ENCODE results near the gene CLTCL1. TPM values are rescaled to one million over a fixed set of nuclear protein-coding genes. Genes with fewer than 3 reads are reported as not detected.

Gene CLTCL1
- total RNA-seq, 4 donors from 2014 or later, result 3.8 to 8.6 (median 5.6) TPM

DNA sequence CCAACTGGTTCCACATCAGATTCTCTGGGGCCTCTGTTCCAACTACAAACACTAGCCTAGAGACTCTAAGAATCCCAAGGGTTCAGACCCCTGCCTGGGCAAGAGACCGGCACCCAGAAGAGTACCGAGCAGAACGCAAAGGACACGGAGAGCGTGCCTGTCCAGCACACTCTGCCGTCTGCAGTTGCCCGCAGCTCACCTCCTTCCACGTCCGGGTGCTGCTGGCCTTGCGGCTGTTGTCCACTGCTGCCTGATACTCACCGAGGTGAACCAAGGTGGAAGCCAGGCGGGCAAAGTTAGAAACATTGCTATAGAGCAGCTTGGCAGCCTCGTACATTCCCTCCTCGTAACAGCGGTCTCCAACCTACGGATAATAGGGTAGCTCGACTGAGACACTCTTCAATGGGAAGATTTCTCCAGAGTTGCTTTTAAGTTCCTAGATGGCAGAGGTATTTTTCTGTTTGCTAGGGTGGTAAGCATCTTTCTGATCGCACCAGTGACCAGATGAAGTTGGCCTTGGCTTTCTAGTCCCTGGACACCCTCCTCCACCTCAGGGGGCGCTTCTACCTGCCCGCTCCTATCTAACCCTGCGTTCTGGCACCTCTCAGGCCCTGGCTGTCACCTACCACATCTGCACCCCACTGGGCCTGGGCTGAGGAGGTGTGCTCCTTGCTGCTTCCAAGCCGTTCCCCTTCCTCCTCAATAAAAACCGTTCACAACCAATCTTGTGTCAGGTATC lies 90.2 kb downstream of the CLTCL1 start:
- intact Hi-C loops (cut with DNase I; ENCODE audit: low total_unique reads) (no loop called here), in situ Hi-C loops (cut with MboI; ENCODE audit: low pct_ligation_motif_present in 1 of 4, low pct_unique_long_range_greater_than_20kb in 1 of 4, low sequenced_read_pairs in 3 of 4) (loop anchor here in 1 of 4 donors (25.0 kb wide), 1 partner anchor 436 kb away; no protein-coding TSS in a partner anchor)
- 94 to 98% methylated on average over 7 to 23 of the region's 23 CpGs for WGBS, 2 donors (ENCODE audit: low coverage in 1 of 2)
- Histone ChIP-seq H3K4me1 (no peaks in the 10 kb centered on the region), H3K36me3 (no peaks in the 10 kb centered on the region), H3K4me3 (no peak overlapping the region), H3K9me3 (no peaks in the 10 kb centered on the region), H3K27ac (no peak overlapping the region), H3K27me3 (no peaks in the 10 kb centered on the region)
- no peak for TF ChIP-seq POLR2A (IDR thresholded peaks at IDR 0.05)
- no peak for TF ChIP-seq POLR2AphosphoS5 (IDR thresholded peaks at IDR 0.05)
- no peak for TF ChIP-seq EP300 (IDR thresholded peaks at IDR 0.05; ENCODE audit: low read depth)
- TF ChIP-seq CTCF (IDR thresholded peaks at IDR 0.05), result no peak
- no peak for DNase-seq

DNA sequence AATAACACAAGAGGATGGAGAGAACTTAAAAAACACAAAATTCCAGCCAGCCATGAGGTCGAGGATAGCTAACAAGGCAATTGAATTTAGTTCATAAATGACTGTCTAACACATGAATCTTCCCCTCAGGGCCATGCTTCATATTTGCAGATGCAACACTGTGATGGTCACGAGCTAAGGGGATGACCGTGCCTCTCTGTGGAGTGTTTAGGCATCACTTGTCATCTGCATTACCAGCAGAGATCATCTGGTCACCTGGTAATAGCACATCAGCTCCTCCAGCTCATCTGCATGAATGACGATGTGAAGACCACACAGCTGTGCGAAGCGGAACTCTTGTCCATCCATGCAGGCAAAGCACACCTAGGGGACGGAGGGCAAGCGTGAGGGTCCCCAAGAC lies 92.0 kb downstream of the CLTCL1 start:
- DNase-seq, result no peak
- TF ChIP-seq EP300 (IDR thresholded peaks at IDR 0.05; ENCODE audit: low read depth), result no peak
- no peak for TF ChIP-seq POLR2A (IDR thresholded peaks at IDR 0.05)
- TF ChIP-seq POLR2AphosphoS5 (IDR thresholded peaks at IDR 0.05), result no peak
- TF ChIP-seq CTCF (IDR thresholded peaks at IDR 0.05), result no peak
- Histone ChIP-seq H3K27me3 (no peaks in the 10 kb centered on the region), H3K9me3 (no peaks in the 10 kb centered on the region), H3K27ac (no peak overlapping the region), H3K4me1 (no peaks in the 10 kb centered on the region), H3K36me3 (no peaks in the 10 kb centered on the region), H3K4me3 (no peak overlapping the region)
- in situ Hi-C loops (cut with MboI; ENCODE audit: low pct_ligation_motif_present in 1 of 4, low pct_unique_long_range_greater_than_20kb in 1 of 4, low sequenced_read_pairs in 3 of 4) (loop anchor here in 1 of 4 donors (25.0 kb wide), 1 partner anchor 438 kb away; no protein-coding TSS in a partner anchor), intact Hi-C loops (cut with DNase I; ENCODE audit: low total_unique reads) (no loop called here)
- WGBS, 2 donors (ENCODE audit: low coverage in 1 of 2), result 88 to 89% methylated on average over 5 to 8 of the region's 8 CpGs

DNA sequence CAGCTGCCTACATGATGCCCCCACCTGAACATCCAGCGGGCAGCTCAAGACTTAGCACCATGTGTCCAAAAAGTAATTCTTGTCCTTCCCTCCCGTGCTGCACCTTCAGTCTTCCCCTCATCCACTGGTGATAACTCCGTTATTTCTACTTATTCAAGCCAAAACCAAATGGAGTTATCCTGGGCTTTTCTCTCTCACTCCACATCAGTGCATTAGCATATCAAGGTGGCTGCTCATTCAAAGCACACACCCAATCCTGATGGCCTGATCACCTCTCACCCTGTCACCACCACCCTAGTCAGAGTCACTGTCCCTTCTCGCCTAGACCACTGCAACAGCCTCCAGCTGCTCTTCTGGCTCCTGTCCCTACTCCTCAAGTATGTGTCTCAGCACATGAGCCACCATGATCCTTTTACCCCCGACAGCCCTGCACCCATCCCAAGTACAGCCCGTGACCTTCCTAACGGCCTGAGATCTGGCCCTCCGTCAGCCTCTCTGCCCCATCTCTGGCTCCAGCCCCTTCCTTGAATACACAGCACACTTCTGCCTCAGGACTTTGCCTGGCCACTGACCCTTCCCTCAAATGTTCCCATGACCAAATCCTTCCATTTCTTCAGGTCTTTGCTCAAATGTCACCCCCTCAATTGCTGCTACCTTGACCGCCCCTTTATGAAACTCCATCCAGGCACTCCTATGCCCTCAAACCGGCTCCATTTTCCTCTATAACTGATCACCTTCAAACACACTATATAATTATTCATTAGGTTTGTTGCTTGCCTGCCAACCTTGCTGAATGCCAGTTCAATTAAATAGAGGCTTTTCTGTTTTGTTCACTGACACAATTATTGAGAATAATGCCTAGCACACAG lies 93.3 kb downstream of the CLTCL1 start:
- no peak for DNase-seq
- intact Hi-C loops (cut with DNase I; ENCODE audit: low total_unique reads), result no loop called here
- no peak overlapping the region for H3K4me3 ChIP-seq
- TF ChIP-seq EP300 (IDR thresholded peaks at IDR 0.05; ENCODE audit: low read depth) (no peak), CTCF (IDR thresholded peaks at IDR 0.05) (no peak), POLR2AphosphoS5 (IDR thresholded peaks at IDR 0.05) (no peak), POLR2A (IDR thresholded peaks at IDR 0.05) (no peak)
- in situ Hi-C loops (cut with MboI; ENCODE audit: low pct_ligation_motif_present in 1 of 4, low pct_unique_long_range_greater_than_20kb in 1 of 4, low sequenced_read_pairs in 3 of 4), result loop anchor here in 1 of 4 donors (25.0 kb wide), 1 partner anchor 439 kb away; no protein-coding TSS in a partner anchor
- WGBS, 2 donors (ENCODE audit: low coverage in 1 of 2), result 91 to 96% methylated on average over 7 to 10 of the region's 10 CpGs
- H3K27me3 ChIP-seq, result no peaks in the 10 kb centered on the region
- no peaks in the 10 kb centered on the region for H3K36me3 ChIP-seq
- no peaks in the 10 kb centered on the region for H3K4me1 ChIP-seq
- no peaks in the 10 kb centered on the region for H3K9me3 ChIP-seq
- no peak overlapping the region for H3K27ac ChIP-seq
